Stimulated activated CD8-positive, alpha-beta memory T cell treated with anti-CD3 and anti-CD28 coated beads, Interleukin-7, amount 100 ng/mL, for 4 hours (primary cell): ENCODE data around the gene PAGE2.
A peak's percentile ranks its signal among the peaks of the same experiment; 100 is the strongest.
"Not testable (repeated sequence)": the region's sequence is repeated elsewhere in the genome, so short reads cannot be mapped to it uniquely, and the experiment has no call there.

ENCODE experiments used
- DNase-seq, 2 donors: peaks; one replicate each; pipeline ENCODE4 v3.0.0-alpha.2; 2020; ENCODE audit warnings: low read depth in 2 of 2

Gene PAGE2

GRCh38 chrX:55123900-55124299 lies 35.1 kb downstream of the PAGE2 start:
- DNase-seq: no peak

GRCh38 chrX:55127692-55128091 lies 38.9 kb downstream of the PAGE2 start:
- no peak for DNase-seq

GRCh38 chrX:55129361-55129760 lies 40.5 kb downstream of the PAGE2 start:
- no peak for DNase-seq

GRCh38 chrX:55130481-55130880 lies 41.7 kb downstream of the PAGE2 start:
- no peak for DNase-seq

GRCh38 chrX:55132416-55132815 lies 43.6 kb downstream of the PAGE2 start:
- DNase-seq: no peak

GRCh38 chrX:55135171-55135570 lies 46.4 kb downstream of the PAGE2 start:
- peak in 1 of 2 donors; percentile 1 for DNase-seq

- not testable (repeated sequence) for DNase-seq
These were observed 52.0 kb downstream of the PAGE2 start for GRCh38 chrX:55140800-55141199.
